Breast epithelium (tissue), 3 donors: ENCODE data around the gene TBX15.

Source experiments
- POLR2A ChIP-seq: fragments of 450-650 bp; IDR thresholded peaks from one replicate; pipeline ENCODE4 v1.6.1; 2016; ENCODE audit warnings: antibody characterized with exemption, mild to moderate bottlenecking, moderate library complexity
- POLR2AphosphoS5 ChIP-seq, 3 donors: sonication (generic); formaldehyde crosslinking; IDR thresholded peaks; one replicate each; pipeline ENCODE4 v1.6.1; 2017; ENCODE audit warnings: antibody characterized with exemption in 3 of 3

DNA sequence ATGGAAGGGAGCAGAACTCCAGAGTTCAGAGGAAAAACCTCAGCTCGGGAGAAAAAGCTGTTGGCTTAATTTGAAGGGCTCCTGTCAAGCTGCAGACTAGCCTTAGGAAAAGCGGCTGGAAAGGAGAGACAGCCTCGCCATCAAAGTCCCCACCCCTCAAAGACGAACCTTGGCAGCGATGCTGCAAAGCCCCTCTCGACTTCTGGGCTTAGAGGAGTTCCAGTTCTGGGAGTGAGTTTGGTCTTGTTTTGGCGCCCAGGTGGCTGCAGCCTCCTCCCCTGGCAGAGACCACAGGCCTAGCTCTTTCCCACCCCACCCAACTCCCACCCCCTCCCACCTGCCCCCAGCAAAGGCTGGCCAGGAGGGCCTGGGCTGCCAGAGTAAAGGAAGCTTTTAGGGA, 9.1 kb upstream of the TBX15 start:
- TF ChIP-seq POLR2AphosphoS5 (IDR thresholded peaks at IDR 0.05), result no peak
- no peak for TF ChIP-seq POLR2A
